ENCODE measurements around the gene STOX1.
"Not testable (repeated sequence)": the region's sequence is repeated elsewhere in the genome, so short reads cannot be mapped to it uniquely, and the experiment has no call there.

Gene STOX1

GRCh38 chr10:68829521-68829920 is 2.2 kb downstream of the STOX1 start:
- no peak for DNase-seq

- DNase-seq = no peak
These were observed 2.6 kb downstream of the STOX1 start for GRCh38 chr10:68829952-68830351.

GRCh38 chr10:68831961-68832455 is 4.7 kb downstream of the STOX1 start:
- DNase-seq = no peak

- no peak for DNase-seq
These were observed 5.3 kb downstream of the STOX1 start for GRCh38 chr10:68832601-68833000.

- no peak for DNase-seq
These were observed 10.4 kb downstream of the STOX1 start for GRCh38 chr10:68837626-68838322.

GRCh38 chr10:68840650-68841049 is 13.3 kb downstream of the STOX1 start:
- not testable (repeated sequence) for DNase-seq

GRCh38 chr10:68848281-68848680 is 20.9 kb downstream of the STOX1 start:
- DNase-seq = no peak

GRCh38 chr10:68848806-68849205 is 21.5 kb downstream of the STOX1 start:
- DNase-seq = no peak

GRCh38 chr10:68856352-68856751 is 29.0 kb downstream of the STOX1 start:
- no peak for DNase-seq

- no peak for DNase-seq
These were observed 29.7 kb downstream of the STOX1 start for GRCh38 chr10:68857005-68857404.

GRCh38 chr10:68861253-68861652 is 33.9 kb downstream of the STOX1 start:
- DNase-seq = no peak

GRCh38 chr10:68864611-68865010 is 37.3 kb downstream of the STOX1 start:
- no peak for DNase-seq

GRCh38 chr10:68868173-68868572 is 40.8 kb downstream of the STOX1 start:
- DNase-seq = not testable (repeated sequence)

GRCh38 chr10:68869623-68870022 is 42.3 kb downstream of the STOX1 start:
- DNase-seq = no peak

GRCh38 chr10:68870061-68870460 is 42.7 kb downstream of the STOX1 start:
- DNase-seq = peak; percentile 18

GRCh38 chr10:68870545-68871104 is 43.3 kb downstream of the STOX1 start:
- no peak for DNase-seq

- peak; percentile 69 for DNase-seq
These were observed 43.9 kb downstream of the STOX1 start for GRCh38 chr10:68871105-68871711.

- DNase-seq = peak; percentile 87
These were observed 44.5 kb downstream of the STOX1 start for GRCh38 chr10:68871731-68872342.

GRCh38 chr10:68876246-68877138 is 49.2 kb downstream of the STOX1 start:
- no peak for DNase-seq

GRCh38 chr10:68877482-68878110 is 50.3 kb downstream of the STOX1 start:
- DNase-seq = no peak

- DNase-seq = no peak
These were observed 51.2 kb downstream of the STOX1 start for GRCh38 chr10:68878496-68878895.

- DNase-seq = no peak
These were observed 52.3 kb downstream of the STOX1 start for GRCh38 chr10:68879628-68880027.

Measured in fibroblast of skin of right biceps (primary cell).